Lower leg skin (tissue), 3 donors: ENCODE data around the gene METTL8.

ENCODE experiments used
- CTCF ChIP-seq, 3 donors: fragments of 450-650 bp; IDR thresholded peaks; one replicate each; pipeline ENCODE4 v1.5.1; 2016; ENCODE audit warnings: antibody characterized with exemption in 3 of 3, mild to moderate bottlenecking in 3 of 3, moderate library complexity in 2 of 3
- POLR2A ChIP-seq, 2 donors: fragments of 450-650 bp; IDR thresholded peaks; one replicate each; pipeline ENCODE4 v1.6.1; 2016 to 2017; ENCODE audit warnings: antibody characterized with exemption in 2 of 2, mild to moderate bottlenecking in 1 of 2, moderate library complexity in 1 of 2

- TF ChIP-seq CTCF (IDR thresholded peaks at IDR 0.05) (no peak), POLR2A (IDR thresholded peaks at IDR 0.05) (no peak)
These were observed 122.9 kb downstream of the METTL8 start for GRCh38 chr2:171310889-171311288.
